OCI-M2 (cell line): ENCODE data around the gene KIF1A.
"Not testable (repeated sequence)": the region's sequence is repeated elsewhere in the genome, so short reads cannot be mapped to it uniquely, and the experiment has no call there.

ENCODE experiments used
- DNase-seq: peaks from one replicate; lab custom pipeline; 2025; ENCODE audit not compliant: unreplicated experiment; lab: John Stamatoyannopoulos, UW

KIF1A gene

DNA sequence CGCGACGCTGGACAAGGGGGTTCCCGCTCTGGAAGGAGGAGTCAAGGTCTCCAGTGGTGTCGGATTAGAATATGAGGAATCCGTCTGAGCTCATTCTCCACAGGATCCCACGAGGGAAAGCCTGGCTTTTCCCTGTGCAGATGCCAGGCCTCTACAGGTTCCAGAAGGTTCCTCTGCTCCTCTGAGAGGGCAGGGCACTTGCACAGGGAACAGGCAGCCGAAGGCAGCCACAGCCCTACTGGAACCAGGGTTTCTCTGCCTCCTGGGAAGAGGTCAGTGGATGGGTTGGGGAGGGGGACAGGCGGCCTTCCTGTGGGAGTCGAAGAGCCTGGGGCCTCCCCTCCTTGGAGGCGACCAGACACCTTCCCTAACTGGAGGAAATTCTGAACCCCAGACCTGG, 130.0 kb downstream of the KIF1A start:
- no peak for DNase-seq

DNA sequence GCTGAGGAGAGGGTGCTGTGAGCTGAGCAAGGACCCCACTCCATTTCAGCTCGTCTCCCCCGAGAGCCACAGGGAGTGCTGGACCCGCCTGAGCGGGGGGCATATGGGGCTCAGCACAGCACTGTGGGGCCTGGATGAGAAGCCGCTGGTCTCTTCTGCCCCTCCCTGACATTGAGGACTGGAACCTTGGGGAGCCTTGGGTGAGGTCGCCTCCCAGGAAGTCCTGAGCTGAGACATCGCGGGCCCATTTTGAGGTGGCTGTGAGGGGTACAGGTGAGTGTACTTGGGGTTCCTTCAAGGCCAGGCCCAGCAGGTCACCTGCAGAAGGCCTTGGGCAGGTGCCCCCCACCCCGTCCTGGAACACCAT, 131.5 kb downstream of the KIF1A start:
- DNase-seq: no peak

DNA sequence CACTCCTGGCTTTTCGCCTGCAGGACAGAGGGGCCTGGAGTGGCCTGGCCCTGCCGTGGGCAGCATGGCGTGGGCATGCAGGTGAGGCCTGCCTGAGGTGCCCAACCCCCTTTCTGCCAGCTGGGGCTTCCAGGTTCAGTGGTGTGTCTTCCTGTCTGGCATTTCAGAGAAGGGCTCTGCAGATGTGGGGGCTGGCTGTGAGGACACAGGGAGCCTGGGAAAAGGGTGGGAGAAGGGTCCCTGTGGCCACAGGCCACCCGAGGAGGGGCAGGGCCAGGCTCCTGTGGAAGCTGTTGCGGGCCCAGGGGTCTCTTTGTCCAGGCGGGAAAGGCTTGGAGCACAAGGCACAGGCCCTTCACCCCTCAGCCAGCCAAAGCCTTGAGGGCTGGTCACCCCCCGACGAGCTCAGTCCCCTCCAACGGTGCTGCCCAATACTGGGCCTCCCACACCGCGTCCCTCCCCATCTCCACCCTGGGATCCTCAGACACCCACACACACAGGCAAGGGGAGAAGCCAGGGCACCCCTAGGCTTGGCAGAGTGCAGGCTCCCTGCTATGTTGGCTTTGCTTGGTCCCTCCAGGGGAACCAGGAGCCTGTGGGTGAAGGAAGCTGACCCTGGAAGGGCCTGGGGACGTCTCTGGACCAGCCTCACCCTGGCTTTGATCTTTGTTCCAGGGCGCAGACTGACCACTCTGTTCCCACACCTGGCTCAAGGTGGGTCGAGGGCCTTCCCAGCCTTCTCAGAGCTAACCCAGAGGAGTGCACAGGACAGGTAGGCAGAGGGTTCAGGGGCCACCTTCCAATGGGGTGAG, 132.1 kb downstream of the KIF1A start:
- DNase-seq: no peak

DNA sequence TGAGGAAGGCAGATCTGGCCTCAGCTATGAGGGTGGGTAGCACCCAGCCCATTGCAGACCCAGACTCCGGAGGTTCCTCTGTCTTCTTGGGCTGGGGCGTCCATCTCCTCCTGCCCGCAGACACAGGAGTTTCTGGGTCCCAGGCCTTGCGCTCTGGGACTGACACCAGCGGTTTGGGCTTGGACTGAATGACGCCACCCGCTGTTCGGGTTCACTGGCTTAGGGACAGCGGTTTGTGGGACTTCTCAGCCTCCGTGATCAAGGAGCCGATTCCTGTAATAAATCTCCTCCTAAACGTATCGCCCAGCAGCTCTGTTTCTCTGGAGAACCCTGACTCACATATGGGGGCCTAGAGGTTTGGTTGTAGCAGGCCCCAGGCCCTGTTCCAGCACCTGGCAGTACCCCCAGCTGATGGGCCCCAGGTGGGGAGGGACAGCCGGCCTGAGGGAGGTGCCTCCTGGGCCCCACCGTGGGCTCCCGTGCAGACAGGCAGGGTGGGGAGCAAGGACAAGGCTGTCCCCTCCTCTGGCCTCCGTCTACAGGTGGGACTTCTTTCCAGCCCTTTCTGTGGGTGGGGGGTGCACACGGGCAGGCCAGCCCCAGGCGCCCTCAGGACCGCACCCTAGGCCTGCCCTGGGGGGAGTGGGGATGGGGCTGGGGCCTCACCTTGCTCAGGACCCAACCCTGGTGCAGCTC, 132.8 kb downstream of the KIF1A start:
- no peak for DNase-seq

DNA sequence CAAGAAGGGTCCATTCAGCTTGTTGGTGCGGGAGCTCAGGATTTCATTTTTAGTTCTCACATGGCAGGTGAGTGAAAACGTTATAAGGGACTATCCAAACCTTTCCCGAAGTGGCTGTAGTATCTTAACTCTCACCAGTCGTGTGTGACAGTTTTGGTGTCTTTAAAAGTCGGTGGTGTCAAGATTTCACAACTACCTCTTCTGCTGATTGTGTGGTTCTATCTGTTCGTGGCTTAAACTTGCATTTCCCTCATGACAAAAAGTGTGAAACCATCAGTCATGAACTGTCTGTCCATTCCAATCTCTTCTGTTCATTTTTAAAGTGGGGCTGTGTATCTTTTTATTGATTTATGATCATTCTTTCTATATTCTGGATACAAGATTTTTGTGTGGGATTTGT, 133.6 kb downstream of the KIF1A start:
- DNase-seq: no peak

DNA sequence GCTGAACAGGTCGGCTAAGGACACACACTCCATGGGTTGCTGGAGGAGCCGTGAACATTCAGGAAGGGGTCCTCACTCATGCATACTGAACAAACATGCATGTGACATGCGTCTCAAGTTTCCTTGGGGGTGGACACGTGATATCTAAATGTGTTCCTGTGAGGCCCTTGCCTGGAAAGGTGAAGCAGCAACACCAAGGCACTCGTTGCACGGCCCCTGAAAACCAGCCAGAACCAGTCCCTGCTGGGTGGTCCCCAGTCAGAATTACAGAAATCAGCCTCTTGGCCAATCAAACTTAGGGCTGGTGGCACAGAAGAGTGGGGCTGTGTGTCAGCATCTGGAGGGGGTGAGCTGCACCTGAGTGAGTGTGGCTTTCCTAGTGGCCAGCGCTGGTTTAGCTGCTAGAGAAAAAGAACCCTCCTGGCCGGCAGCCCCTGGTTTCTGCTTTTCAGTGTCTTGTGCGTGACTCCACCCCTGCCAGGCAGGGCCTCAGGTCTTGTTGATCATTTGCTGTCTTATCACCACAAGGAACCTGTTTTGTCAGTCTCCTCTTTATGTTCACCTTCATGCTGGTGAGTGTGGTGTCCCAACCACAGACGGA, 134.1 kb downstream of the KIF1A start:
- no peak for DNase-seq

DNA sequence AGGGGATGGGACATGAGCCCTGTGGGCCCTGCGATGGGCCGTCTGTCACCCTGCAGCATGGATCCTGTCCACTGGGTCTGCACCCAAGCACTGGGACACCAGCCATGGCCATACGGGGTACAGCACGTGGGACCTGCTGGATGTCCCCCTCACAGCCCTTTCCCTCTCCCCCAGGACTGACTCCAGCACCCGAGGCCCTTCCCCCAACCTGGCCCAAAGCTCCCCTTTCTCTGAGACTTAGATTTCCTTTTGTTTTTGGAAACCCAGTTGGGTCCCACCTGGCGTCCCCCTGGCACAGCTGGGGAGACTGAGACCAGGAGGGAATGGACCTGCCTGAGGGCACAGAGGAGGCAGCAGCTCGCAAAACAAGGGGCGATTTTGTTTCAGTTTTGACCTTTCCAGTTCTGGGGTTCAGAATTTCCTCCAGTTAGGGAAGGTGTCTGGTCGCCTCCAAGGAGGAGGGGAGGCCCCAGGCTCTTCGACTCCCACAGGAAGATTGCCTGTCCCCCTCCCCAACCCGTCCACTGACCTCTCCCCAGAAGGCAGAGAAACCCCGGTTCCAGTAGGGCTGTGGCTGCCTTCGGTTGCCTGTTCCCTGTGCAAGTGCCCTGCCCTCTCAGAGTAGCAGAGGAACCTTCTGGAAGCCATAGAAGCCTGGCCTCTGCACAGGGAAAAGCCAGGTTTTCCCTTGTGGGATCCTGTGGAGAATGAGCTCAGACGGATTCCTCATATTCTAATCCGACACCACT, 135.9 kb downstream of the KIF1A start:
- not testable (repeated sequence) for DNase-seq

DNA sequence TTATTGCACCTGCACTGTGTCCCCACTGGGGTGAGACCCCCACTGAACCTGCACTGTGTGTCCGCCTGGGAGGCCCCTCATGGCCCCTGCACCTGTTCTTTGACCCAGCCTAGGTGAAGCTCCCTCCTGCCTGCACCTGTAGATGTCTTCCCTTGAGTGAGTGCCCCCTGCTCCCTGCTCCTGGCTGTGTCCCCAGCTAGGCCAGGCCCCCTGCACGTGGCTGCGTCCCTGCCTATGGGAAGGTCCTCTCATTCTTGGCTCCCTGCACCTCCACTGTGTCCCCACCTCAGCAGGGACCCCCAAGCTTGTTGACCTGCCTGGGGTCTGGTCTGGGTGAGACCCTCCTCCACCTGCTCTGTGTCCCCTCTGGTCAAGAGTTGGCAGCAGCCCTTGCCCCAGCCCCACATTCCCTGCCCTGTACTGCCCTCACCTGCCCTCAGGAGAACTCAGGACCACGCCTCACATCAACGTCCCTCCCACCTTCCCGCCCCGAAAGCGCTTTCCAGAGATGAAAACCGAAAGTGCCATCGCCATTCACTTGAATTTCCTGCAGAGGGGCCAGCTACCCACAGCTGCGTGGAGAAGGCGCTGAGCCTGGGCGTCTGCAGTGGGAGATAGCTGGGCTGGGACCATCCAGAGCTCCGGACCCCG, 136.6 kb downstream of the KIF1A start:
- not testable (repeated sequence) for DNase-seq

DNA sequence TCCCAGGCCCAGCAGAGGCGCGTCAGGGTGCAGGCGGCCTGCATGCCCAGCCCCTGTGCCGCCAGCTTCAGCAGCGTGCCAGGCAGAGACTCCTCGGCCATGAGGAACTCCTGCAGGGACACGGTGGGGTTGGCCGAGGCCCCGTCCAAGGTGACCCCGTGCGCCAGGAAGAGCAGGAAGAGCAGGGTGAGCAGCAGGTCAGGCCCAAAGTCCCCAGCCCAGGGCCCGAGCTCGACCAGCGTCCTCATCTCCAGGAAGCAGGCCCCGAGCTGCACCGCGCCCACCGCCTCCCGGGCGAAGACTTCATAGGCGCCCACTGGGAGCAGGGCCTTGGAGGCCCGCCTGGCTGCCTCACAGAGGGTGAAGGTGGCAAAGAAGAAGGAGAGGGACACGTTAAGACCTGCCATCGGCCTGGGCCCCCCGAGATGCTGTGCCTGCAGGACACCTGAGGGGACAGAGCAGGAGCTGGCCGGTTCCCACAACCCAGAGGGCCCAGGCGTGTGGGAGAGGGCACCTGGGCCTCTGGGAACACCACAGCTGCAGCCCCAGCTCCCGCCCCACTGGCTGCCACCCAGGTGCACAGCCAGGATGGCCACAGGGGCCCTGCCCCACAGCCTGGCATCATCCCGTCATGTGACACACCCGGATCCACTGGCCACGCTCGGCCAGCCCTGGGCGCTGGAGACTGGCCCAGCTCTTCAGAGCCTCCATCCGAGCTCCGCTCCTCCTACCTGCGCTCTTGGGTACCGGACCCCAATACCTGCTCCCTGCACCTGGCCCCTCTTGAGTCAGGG, 137.4 kb downstream of the KIF1A start, which contains the start of gene AQP12B:
TSS of gene AQP12B (minus strand) at position 455 of the 794 bp plus-strand sequence. CDS start at position 407, 48 bp downstream.
- not testable (repeated sequence) for DNase-seq

DNA sequence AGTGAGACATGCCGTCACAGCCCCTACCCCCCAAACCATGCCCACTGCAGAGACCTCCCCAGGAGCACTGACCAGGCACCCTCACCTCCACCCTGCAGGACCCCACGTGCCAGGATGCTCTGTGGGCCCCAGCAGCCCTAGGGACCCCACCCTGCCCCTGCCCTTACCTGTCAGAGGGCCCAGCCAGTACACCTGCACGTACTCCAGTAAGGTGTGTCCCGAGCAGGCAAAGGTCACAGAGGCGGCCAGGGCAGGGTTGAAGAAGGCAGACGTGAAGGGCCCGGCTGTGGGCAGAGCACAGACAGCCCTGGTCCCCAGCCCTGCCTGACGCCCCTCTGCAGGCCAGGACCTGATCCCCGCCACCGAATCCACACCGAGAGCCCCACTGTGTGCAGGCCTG, 139.8 kb downstream of the KIF1A start:
- DNase-seq: not testable (repeated sequence)

DNA sequence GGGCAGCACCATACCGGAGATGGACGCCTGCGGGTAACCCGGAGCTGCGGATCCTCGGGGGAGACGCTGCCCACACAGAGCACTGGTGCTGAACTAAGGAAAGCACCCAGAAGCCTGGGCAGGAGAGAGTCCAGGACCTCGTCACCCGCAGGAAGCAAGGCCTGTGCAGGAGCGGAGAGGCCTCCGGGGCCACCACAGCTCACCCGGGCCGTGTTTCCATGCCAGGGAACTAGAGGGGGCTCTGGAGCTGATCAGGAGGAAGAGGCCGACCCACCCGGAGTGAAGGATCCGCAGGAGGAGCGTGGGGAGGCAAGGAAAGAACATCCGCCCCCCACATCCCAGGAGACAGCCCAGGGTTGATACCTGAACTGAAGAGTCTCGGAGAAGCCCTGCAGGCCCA, 141.1 kb downstream of the KIF1A start:
- not testable (repeated sequence) for DNase-seq

DNA sequence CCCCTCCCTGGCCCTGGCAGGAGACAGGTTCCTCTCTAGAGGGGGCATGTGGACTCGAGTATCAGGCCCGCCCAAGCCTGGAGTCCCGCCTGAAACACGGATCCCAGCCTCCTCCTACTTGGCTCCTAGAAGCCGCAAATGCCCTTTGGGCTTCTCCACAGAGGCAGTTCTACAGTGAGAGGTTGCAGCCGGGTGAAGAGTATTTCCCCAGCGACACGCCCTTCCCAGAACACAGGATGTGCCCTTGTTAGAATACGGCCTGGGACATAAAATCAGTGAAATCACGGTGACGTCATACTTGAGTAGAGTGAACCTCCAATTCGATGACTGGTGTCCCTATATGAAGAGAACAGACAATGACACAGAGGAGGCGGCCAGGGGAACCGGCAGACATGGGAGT, 142.0 kb downstream of the KIF1A start:
- DNase-seq: not testable (repeated sequence)

DNA sequence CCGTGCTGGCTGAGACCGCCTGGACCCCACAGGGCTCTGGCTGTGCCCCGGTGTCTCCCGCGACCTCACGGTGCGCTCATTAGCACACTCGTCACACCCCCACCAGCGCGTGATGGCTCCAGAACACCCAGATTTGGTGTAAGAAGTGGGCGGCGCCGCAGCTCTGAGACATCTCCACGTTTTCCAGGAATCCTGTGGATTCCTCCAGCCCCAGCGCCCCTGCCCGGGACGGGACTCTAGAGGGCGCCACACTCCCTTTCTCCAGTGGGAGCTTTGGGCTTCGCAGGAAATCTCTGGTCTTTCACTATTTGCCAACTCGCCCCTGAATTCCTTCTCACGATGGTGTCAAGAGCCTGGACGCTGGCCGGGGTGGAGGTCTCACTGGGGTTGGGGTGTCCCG, 144.7 kb downstream of the KIF1A start:
- not testable (repeated sequence) for DNase-seq

DNA sequence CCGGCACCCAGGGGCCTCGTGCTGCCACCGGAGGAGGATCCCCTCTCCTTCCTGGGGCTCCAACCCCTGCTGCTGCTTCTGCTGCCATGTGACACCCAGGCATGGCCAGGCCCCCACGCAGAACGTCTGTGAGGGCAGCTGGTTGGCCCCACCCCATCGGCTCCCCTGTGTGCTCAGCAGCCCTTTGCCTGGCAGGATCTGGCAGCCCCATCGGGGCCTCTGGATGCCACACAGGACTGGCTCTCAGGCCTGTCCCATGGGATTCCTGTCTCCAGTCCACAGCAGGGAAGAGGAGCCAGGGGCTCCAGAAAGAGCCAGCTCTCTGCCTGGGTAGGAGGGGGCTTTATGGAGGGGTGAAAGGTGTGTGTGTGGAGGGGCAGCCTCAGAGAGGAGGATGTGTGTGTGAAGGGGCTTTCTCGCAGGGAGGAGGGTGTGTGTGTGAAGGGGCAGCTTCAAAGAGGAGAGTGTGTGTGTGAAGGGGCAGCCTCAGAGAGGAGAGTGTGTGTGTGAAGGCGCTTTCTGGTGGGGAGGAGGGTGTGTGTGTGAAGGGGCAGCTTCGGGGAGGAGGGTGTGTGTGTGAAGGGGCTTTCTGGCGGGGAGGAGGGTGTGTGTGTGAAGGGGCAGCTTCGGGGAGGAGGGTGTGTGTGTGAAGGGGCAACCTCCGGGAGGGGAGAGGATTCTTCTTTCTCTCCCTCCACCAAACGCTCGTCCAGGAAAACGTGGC, 145.4 kb downstream of the KIF1A start:
- DNase-seq: not testable (repeated sequence)

DNA sequence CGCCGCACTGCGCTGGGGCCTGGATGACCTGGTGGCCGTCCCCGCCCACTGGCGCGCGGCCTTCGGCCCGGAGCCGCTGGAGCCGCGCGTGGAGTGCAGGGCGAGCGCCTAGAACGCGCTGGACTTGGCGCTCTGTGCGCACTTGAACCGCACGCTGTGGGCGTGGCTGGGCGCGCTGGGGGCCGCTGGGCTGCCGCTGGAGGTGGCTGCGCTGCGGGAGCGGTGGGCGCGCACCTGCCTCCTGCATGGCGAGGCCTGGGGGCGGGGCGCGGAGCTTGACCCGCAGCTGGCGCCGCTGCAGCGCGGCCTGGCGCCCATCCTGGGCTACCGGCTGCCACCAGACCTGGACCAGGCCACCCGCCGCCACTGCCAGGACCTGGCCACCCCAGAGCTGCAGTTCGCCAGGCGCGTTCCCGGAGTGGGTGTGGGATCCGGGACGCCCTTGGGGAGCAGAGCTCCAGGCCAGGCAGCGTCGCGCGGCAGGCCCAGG, 147.3 kb downstream of the KIF1A start:
- DNase-seq: no peak

DNA sequence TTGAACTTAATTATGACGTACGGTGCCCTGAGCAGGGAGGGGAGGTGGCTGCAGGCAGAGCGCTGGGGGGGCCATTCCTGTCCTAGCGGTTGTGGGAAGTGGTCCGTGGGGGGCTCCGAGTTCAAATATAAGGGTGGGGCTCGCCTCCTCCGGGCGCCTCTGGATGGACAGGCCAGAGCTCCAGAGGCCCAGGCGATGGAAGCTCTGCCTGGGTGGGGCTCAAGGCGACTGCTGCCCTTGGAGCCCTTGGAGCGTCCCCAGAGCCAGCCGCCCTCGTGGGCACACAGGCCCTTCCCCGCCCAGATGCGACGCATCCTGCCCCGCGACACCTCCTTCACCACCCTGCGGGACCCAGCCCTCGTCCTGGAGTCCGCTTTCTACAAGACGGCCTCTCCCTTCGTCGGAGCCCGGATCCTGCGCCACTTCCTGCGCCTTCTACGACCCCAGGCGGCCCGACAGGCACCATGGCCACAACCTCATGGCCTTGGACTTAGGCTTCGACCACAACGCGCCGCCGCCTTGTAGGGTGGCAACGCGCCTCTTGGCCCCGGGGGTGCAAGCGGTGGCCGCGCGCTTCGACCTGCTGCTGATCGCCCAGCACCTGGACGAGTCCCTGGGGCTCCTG, 147.8 kb downstream of the KIF1A start:
- no peak for DNase-seq

DNA sequence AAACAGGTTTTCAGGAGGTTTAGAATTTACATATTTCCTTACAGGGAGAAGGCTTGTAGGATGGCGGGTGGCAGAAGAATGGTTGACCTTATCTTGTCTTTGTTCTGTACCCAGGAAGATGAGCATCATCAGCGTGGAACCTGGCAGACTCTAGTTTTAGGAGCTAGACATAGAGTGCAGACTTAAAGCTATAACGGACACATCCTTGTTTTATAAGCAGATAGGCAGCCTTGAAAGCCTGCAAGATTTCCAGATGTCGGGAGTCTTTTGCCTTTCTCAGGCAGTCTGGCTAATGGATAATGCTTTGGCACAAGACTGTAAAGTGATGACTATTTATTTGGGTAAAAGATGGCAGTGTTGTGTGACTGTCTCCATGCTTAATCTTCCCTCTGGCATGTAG, 149.1 kb downstream of the KIF1A start:
- no peak for DNase-seq

DNA sequence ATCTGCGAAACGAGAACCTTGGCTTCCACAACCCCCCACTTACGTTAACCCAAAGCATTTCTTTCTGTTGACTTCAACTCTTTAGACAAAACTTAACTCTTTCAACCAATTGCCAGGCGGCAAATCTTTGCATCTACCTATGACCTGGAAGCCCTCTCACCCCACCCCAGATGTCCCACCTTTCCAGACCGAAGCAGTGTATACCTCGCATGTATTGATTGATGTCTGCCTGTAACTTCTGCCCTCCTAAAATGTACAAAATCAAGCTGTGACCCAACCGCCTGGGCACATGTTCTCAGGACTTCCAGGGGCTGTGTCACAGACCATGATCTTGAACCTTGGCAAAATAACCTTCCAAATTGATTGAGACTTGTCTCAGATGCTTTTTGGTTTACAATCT, 149.6 kb downstream of the KIF1A start:
- no peak for DNase-seq

DNA sequence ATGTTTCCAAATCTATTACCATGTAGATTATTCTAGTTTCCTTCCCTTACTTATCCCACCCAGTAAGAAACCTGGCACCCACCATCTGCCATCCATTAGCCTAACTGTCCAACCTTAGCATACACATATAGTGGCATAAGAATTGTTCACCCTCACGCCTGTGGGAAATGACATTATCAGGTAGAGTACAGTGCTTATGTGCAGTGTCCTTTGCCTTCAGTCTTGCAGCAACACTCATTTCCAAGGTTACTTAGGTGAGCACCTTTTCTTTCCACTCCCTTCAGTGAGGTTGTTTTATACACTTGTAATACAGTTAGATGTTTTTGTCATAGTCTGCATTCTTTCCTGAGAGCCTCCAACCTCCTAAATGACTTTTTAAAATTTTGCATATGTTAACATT, 155.4 kb downstream of the KIF1A start:
- DNase-seq: no peak
